ENCODE results near the gene LETM1.

LETM1 gene

DNA sequence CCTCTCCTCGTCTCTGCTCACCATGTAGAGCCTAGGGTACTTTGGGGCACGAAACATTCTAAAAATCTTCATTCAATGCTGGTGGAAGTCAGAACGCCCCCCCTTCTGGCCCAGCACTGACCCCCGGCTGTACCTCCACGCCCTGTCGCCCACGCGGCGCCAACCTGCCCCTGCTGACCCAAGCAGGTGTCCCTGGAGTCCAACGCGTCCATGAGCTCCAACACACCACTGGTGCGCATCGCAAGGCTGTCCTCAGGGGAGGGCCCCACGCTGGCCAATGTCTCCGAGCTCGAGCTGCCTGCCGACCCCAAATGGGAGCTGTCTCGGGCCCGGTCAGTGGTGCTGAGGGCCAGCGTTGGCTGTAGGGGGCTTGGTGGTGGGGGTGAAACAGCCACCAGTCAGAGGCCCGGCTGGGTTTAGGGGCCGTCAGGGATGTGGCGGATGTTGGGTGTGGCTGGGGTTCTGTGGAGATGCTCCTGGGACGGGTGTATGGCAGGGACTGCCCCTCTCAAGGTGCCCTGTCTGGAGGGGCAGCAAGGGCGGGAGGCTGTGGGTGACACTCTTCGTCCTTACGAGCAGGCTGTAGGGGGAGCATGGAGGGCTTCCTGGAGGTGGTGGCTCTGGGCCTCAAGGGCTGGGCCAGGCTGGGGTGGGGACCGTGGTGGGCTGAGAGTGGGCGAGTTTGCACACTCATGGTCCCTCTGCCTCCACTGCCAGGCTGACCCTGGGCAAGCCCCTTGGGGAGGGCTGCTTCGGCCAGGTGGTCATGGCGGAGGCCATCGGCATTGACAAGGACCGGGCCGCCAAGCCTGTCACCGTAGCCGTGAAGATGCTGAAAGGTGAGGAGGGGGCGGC lies 51.1 kb downstream of the LETM1 start:
- DNase-seq = no peak

DNA sequence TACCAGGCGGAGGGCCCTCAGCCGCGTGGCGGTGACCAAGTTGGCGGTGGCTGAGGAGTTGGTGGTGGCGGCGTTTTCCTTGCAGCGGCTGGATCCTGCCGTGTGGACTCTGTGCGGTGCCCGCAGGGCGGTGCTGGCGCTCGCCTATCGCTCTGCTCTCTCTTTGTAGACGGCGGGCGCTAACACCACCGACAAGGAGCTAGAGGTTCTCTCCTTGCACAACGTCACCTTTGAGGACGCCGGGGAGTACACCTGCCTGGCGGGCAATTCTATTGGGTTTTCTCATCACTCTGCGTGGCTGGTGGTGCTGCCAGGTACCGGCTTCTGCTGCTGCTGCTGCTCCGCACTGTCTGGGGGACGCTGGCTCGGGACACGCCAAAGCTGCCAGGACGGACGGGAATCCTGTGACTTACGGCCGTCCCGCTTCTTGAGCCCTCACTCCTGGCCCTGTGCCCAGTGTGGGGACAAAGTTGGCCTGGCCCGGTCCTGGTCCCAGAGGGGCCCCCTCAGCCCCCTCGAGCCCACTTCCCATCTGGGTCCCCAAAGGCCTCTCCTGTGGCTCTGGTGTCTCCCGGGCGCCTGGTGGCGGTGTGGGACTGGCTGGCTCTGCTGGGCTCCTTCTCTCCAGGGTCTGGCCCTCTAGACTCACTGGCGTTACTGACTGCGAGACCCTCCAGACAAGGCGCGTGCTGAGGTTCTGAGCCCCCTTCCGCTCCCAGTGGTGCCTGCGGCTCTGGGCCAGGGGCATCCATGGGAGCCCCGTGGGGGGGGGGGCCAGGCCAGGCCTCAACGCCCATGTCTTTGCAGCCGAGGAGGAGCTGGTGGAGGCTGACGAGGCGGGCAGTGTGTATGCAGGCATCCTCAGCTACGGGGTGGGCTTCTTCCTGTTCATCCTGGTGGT lies 52.2 kb downstream of the LETM1 start:
- no peak for DNase-seq

DNA sequence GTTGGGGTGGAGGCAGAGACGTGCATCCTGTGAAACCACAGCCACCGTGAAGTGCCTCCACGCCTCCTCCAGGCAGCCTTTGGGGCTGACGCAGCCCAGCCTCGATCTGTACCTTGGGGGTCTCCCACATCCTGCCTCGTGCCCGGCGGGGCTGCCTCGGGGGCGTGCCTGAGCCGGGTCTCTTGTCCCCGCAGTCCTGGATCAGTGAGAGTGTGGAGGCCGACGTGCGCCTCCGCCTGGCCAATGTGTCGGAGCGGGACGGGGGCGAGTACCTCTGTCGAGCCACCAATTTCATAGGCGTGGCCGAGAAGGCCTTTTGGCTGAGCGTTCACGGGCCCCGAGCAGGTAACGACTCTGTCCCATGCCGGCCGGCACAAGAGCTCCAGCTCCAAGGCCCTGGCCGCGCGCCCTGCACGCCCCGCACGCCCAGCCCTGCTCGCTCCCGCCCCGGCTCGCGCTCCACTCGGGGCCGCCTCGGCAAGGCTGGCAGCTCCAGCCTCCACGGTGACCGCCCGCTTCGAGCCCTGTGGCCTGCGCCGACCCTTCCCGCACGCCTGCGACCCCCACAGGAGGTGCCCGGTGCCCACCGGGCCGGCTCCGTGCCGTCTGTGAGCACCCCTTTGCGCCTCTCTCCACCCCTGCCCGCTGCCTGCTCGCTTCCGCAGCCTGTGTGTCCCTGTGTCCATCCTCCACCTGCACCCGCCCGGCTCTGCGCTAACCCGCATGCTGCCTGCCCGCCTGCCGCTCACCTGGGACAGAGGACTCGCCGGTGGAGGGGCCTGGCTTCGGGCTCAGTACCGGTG lies 53.0 kb downstream of the LETM1 start:
- DNase-seq = no peak

DNA sequence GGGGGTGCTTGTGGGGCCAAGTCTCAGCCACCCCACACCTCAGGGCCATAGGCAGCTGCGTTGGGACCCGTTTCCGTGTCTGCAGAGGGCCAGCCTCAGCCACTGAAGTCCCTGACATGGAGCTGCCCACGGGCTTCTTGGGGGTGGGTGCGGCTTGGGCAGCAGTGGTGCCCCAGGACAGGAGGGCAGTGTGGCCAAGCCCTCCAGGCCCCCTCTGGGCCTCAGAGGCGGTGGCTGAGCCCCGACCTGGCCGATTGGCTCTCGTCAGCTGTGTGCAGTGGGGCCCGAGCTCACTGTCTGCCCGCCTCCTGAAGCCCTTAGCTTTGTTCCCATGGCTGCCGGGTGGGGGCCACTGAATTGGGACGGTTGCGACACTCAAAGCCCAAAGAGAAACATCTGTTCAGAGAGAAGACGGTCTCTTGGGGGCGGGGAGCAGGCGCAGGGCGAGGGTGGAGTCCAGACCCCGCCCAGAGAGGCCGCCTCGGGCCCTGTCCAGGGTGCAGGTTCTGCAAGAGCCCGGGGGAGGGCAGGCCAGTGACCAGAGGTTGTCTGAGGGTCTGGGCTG lies 53.7 kb downstream of the LETM1 start:
- DNase-seq = no peak

- no peak for DNase-seq
Observed at GRCh38 chr4:1801286-1801958, 54.5 kb downstream of the LETM1 start.

DNA sequence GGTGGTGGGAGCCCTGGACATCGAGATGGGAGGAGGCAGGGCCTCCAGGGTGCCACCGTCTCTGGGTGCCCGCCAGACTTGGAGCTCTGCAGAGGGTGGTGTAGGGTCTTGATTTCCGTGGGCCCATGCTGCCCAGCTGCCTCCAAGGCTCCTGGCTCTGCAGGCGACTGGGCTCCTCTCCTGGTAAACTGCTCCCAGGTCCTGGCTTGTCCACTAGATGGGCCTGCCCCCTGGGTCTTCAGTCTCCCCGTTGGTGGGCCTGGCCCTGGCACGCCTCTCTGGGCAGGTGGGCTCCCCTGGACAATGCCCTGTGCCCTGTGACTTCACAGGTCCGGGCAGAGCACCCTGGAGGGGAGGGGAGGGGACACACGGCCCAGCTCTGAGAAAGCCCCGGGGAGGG lies 55.2 kb downstream of the LETM1 start:
- DNase-seq = no peak

DNA sequence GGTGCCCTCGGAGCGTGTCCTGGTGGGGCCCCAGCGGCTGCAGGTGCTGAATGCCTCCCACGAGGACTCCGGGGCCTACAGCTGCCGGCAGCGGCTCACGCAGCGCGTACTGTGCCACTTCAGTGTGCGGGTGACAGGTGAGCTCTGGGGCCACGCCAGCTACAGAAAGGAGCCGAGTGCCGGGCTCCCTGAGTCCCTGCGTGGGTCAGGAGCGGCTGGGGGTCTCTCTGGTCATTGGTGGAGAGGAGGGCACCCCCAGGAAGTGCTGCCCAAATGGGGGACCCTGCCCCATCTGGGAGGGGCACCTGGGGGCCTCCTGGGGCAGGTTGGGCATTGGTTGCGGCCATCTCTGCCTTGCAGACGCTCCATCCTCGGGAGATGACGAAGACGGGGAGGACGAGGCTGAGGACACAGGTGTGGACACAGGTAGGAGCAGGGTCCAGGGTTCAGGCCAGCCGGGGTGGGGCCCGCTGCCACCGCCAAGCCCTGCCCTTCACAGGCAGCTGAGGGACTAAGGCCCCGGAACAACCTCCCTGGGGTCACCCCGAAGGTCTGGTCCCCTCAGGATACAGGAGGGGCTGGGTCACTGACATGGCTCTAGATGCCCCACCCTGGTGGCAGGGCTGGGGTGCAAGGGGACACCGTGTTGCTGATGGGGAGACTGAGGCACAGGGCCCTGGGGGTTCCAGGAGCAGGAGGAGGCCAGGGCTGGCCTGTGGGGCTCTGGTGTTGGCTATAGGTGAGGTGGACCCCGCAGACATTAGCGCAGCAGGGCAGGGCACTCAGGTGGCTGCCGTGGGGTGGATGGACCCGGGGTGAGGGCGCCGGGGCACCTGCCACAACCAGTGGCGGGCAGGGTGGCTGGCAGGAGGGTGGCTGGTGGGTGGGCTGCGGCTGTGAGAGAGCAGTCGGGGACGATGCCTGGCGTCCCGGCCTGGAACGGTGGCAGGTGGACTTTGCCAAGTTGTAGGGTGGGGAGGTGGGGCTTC lies 56.3 kb downstream of the LETM1 start:
- no peak for DNase-seq

- DNase-seq = no peak
Observed at GRCh38 chr4:1798580-1799386, 57.2 kb downstream of the LETM1 start.

- DNase-seq = no peak
Observed at GRCh38 chr4:1797861-1798579, 57.9 kb downstream of the LETM1 start.

DNA sequence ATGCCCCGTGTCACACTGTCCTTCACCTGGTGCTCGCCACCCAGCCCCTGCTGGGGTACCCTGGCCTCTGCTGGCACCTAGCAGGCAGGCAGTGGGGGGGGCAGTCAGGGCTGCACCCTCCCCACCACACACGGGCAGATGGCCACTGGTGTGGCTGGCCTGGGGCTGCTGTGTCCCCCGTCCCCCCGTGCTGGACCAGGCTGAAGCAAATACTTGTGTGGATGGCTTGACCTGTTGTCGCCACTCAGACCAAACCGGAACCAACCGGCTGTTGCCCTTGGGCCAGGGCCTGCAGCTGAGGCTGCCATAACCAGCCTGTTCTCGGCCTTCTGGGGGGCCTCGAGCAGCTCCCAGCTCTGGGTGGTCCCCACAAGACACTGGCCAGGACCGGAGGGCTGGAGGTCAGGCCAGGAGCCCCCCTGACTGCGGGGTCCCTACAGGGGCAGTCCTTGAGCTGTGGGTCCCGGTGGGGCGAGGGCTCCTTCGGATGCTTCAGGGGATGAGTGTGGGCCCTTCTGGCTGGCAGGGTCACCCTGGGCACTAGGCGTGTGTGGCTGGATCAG lies 58.6 kb downstream of the LETM1 start:
- no peak for DNase-seq

- no peak for DNase-seq
Observed at GRCh38 chr4:1796486-1797204, 59.3 kb downstream of the LETM1 start.

GRCh38 chr4:1795299-1796195 lies 60.4 kb downstream of the LETM1 start:
- DNase-seq = no peak

- DNase-seq = no peak
Observed at GRCh38 chr4:1794809-1795298, 61.1 kb downstream of the LETM1 start.

- no peak for DNase-seq
Observed at GRCh38 chr4:1793940-1794808, 61.8 kb downstream of the LETM1 start.

GRCh38 chr4:1793496-1793840 lies 62.5 kb downstream of the LETM1 start:
- DNase-seq = no peak
